IMR-90 (cell line): Measurements from ENCODE around the gene SP140L. TPM values are rescaled to one million over a fixed set of nuclear protein-coding genes. Genes with fewer than 3 reads are reported as not detected.
"Not testable (repeated sequence)": the region's sequence is repeated elsewhere in the genome, so short reads cannot be mapped to it uniquely, and the experiment has no call there.

ENCODE experiments used
- ATAC-seq: fragments of 200-7000 bp; cut with Tn5 transposase; 2 replicates; pipeline ENCODE4 v1.9.1; 2020; ENCODE audit warnings: low read depth, mild to moderate bottlenecking, moderate library complexity
- BruUV-seq: library from RNA; stranded (reverse); fragments of 400-500 nt; replicated peaks from 2 replicates; lab custom pipeline; 2021; lab: Mats Ljungman, UMichigan
- CTCF ChIA-PET: fragments of 300-600 bp; formaldehyde crosslinking; extraction: SDS; loops from one replicate; lab custom pipeline; 2021; ENCODE audit warnings: antibody characterized with exemption; lab: Yijun Ruan, JAX
- POLR2A ChIA-PET: fragments of 300-600 bp; sonication (Branson Sonifier 250); formaldehyde crosslinking; loops from one replicate; lab custom pipeline; 2022; ENCODE audit warnings: antibody characterized with exemption; ENCODE audit not compliant: unreplicated experiment; lab: Charles Lee
- DNase-seq: peaks from one replicate; pipeline ENCODE4 v3.0.0; 2013
- H2AFZ ChIP-seq: replicated peaks from 2 replicates; pipeline ENCODE3; 2013; ENCODE audit warnings: low read length, mild to moderate bottlenecking; ENCODE audit not compliant: poor library complexity
- H2AK5ac ChIP-seq: 2 replicates; pipeline ENCODE4 v1.6.1; 2013; ENCODE audit warnings: low read depth, low read length, inconsistent platforms
- H2AK9ac ChIP-seq: replicated peaks from 2 replicates; pipeline ENCODE3; 2013; ENCODE audit warnings: mild to moderate bottlenecking, low read depth, low read length, moderate library complexity; ENCODE audit not compliant: poor library complexity
- H2BK120ac ChIP-seq: 2 replicates; pipeline ENCODE4 v1.6.1; 2013; ENCODE audit warnings: low read depth, low read length, inconsistent platforms
- H2BK15ac ChIP-seq: 3 replicates; pipeline ENCODE4 v1.6.1; 2013; ENCODE audit warnings: low read depth, low read length, inconsistent platforms
- H2BK20ac ChIP-seq: 2 replicates; pipeline ENCODE4 v1.6.1; 2013; ENCODE audit warnings: low read depth, mild to moderate bottlenecking, inconsistent platforms, low read length, moderate library complexity
- H2BK5ac ChIP-seq: 2 replicates; pipeline ENCODE4 v1.6.1; 2013; ENCODE audit warnings: mild to moderate bottlenecking, low read depth, low read length, inconsistent platforms; ENCODE audit not compliant: poor library complexity, severe bottlenecking
- H3K14ac ChIP-seq: replicated peaks from 2 replicates; pipeline ENCODE4 v1.6.1; 2013; ENCODE audit warnings: low read depth, low read length, inconsistent platforms
- H3K18ac ChIP-seq: 2 replicates; pipeline ENCODE4 v1.6.1; 2013; ENCODE audit warnings: low read depth, low read length, control low read depth
- H3K23ac ChIP-seq: 2 replicates; pipeline ENCODE4 v1.6.1; 2013; ENCODE audit warnings: low read depth, low read length, inconsistent platforms
- H3K27ac ChIP-seq: 2 replicates; pipeline ENCODE4 v1.5.1; 2013; ENCODE audit warnings: mild to moderate bottlenecking, control low read depth, low read length; ENCODE audit not compliant: insufficient read depth
- H3K27me3 ChIP-seq: 2 replicates; pipeline ENCODE4 v1.6.1; 2013; ENCODE audit warnings: low read length; ENCODE audit not compliant: control insufficient read depth, insufficient read depth
- H3K36me3 ChIP-seq: 2 replicates; pipeline ENCODE4 v1.6.1; 2013; ENCODE audit warnings: low read length, mixed read lengths; ENCODE audit not compliant: control insufficient read depth, insufficient read depth
- H3K4ac ChIP-seq: 2 replicates; pipeline ENCODE4 v1.6.1; 2013; ENCODE audit warnings: low read depth, low read length, inconsistent platforms
- H3K4me1 ChIP-seq: 2 replicates; pipeline ENCODE4 v1.6.1; 2013; ENCODE audit warnings: low read length, mixed read lengths; ENCODE audit not compliant: control insufficient read depth, insufficient read depth
- H3K4me2 ChIP-seq: 2 replicates; pipeline ENCODE4 v1.6.1; 2013; ENCODE audit warnings: low read depth, mild to moderate bottlenecking, control low read depth, low read length, moderate library complexity
- H3K4me3 ChIP-seq: 2 replicates; pipeline ENCODE4 v1.5.1; 2013; ENCODE audit warnings: low read depth, mild to moderate bottlenecking, control low read depth, low read length, moderate library complexity; ENCODE audit not compliant: insufficient read depth
- H3K56ac ChIP-seq: 2 replicates; pipeline ENCODE4 v1.6.1; 2013; ENCODE audit warnings: low read length, inconsistent platforms; ENCODE audit not compliant: insufficient read depth; ENCODE audit errors: extremely low read depth
- H3K79me1 ChIP-seq, 2 experiments: 2 replicates each; pipeline ENCODE4 v1.6.1; 2013; ENCODE audit warnings: low read length in 2 of 2, inconsistent platforms in 1 of 2, low read depth in 1 of 2
- H3K9ac ChIP-seq: 2 replicates; pipeline ENCODE4 v1.6.1; 2013; ENCODE audit warnings: low read depth, low read length, control low read depth
- H3K9me1 ChIP-seq: 2 replicates; pipeline ENCODE4 v1.6.1; 2013; ENCODE audit warnings: low read length, inconsistent platforms; ENCODE audit not compliant: insufficient read depth
- H3K9me3 ChIP-seq: 2 replicates; pipeline ENCODE4 v1.6.1; 2013; ENCODE audit warnings: low read length; ENCODE audit not compliant: control insufficient read depth, insufficient read depth
- H4K20me1 ChIP-seq: 2 replicates; pipeline ENCODE4 v1.6.1; 2013; ENCODE audit warnings: low read length, inconsistent platforms; ENCODE audit not compliant: insufficient read depth
- H4K5ac ChIP-seq: 2 replicates; pipeline ENCODE4 v1.6.1; 2013; ENCODE audit warnings: mild to moderate bottlenecking, low read depth, low read length, control low read depth
- H4K8ac ChIP-seq, 2 experiments: 2 replicates each; pipeline ENCODE4 v1.6.1; 2013; ENCODE audit warnings: low read depth in 2 of 2, low read length in 2 of 2, control low read depth in 1 of 2, inconsistent platforms in 1 of 2
- H4K91ac ChIP-seq: 2 replicates; pipeline ENCODE4 v1.6.1; 2013; ENCODE audit warnings: low read depth, low read length, inconsistent platforms; ENCODE audit not compliant: insufficient read depth
- WGBS, 2 experiments: methylation state at CpG; one replicate each; pipeline versions ENCODE4 v1.1.5 to v1.1.7; 2013; ENCODE audit warnings: missing lambda C conversion rate in 2 of 2; ENCODE audit not compliant: insufficient read length in 1 of 2; ENCODE audit errors: extremely low coverage in 2 of 2; 5-methylcytosine and 5-hydroxymethylcytosine counted together
- dilution Hi-C: fragments of 300-500 bp; cut with HindIII; formaldehyde crosslinking; loops from one replicate; pipeline ENCODE4 v1.14.3; 2018; ENCODE audit warnings: low sequenced_read_pairs; ENCODE audit not compliant: unreplicated experiment
- in situ Hi-C: fragments of 300-500 bp; cut with MboI; formaldehyde crosslinking; loops from 3 replicates; pipeline ENCODE4 v1.14.3; 2019; ENCODE audit warnings: low sequenced_read_pairs, inconsistent platforms, mixed read lengths
- intact Hi-C: fragments of 100-400 bp; cut with micrococcal nuclease; formaldehyde crosslinking; loops from 2 replicates; pipeline ENCODE4 v1.10.0; 2022
- polyA plus RNA-seq, 3 experiments: library from polyadenylated mRNA; depleted of rRNA; stranded (reverse); fragments of >200 nt; gene quantifications; 2 replicates each; pipeline ENCODE4 v1.2.3, GENCODE V29; 2012; ENCODE audit warnings: low replicate concordance in 1 of 3
- total RNA-seq: library from RNA; depleted of rRNA; stranded (reverse); fragments of >200 nt; gene quantifications from 2 replicates; pipeline ENCODE4 v1.2.3, GENCODE V29; 2012

SP140L gene
- total and polyA plus RNA-seq, 2 of the 4 experiments (the other 2 are of a cell fraction) = 5.4 to 11.2 TPM

- H3K4me1 ChIP-seq, H3K4me3 ChIP-seq, POLR2A ChIA-PET, H2BK5ac ChIP-seq, H3K4ac ChIP-seq, H4K91ac ChIP-seq, H3K23ac ChIP-seq, H2BK120ac ChIP-seq, intact Hi-C loops, dilution Hi-C loops, CTCF ChIA-PET, H4K8ac ChIP-seq, H4K5ac ChIP-seq, H3K27me3 ChIP-seq, H2BK15ac ChIP-seq, H3K9me1 ChIP-seq, H2BK20ac ChIP-seq, H3K9ac ChIP-seq, H3K18ac ChIP-seq, H4K20me1 ChIP-seq, H2AK5ac ChIP-seq, H3K36me3 ChIP-seq, H3K9me3 ChIP-seq, H3K27ac ChIP-seq, H3K4me2 ChIP-seq, H3K14ac ChIP-seq, H3K56ac ChIP-seq, H3K79me1 ChIP-seq, H2AFZ ChIP-seq, BruUV-seq, H2AK9ac ChIP-seq, in situ Hi-C loops: not testable (repeated sequence)
- peak; percentile 20 for DNase-seq
- 60% methylated on average over 1 of the region's 4 CpGs; no CpG with 5 or more reads in 1 of the 2 experiments for WGBS, 2 experiments
- ATAC-seq = 0 out of 2 replicates have a peak, but pooled peaks have one; percentile 49
Observed at GRCh38 chr2:230289311-230289710, 37.7 kb upstream of the SP140L start.
